ENCODE results near the gene PRDM5.

DNA sequence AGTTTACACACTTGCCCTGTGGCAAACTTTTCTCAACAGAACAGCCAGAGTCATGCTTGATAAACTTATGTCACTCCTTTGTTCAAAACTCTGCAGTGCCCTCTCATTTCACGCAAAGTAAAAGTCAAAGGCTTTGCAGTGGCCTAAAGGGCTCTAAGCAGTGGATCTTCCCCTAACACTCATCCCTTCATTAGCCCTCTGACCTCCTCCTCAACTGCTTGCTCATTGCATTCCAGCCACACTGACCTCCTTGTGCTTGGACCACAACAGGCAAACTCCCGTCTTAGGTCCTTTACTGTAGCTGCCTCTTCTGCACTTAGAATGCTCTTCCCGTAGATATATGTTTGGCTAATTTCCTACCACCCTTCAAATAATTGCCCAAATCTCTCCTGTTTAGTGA is 5.6 kb downstream of the PRDM5 start:
- TF ChIP-seq, protein P1, sequence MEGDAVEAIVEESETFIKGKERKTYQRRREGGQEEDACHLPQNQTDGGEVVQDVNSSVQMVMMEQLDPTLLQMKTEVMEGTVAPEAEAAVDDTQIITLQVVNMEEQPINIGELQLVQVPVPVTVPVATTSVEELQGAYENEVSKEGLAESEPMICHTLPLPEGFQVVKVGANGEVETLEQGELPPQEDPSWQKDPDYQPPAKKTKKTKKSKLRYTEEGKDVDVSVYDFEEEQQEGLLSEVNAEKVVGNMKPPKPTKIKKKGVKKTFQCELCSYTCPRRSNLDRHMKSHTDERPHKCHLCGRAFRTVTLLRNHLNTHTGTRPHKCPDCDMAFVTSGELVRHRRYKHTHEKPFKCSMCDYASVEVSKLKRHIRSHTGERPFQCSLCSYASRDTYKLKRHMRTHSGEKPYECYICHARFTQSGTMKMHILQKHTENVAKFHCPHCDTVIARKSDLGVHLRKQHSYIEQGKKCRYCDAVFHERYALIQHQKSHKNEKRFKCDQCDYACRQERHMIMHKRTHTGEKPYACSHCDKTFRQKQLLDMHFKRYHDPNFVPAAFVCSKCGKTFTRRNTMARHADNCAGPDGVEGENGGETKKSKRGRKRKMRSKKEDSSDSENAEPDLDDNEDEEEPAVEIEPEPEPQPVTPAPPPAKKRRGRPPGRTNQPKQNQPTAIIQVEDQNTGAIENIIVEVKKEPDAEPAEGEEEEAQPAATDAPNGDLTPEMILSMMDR (IDR thresholded peaks at IDR 0.05) = no peak
- no peak for TF ChIP-seq POLR2A (IDR thresholded peaks at IDR 0.05)

Measured in testis (tissue), 2 donors.